GM23338 (cell line): ENCODE measurements around the gene TSPAN13. TPM values are rescaled to one million over a fixed set of nuclear protein-coding genes. Genes with fewer than 3 reads are reported as not detected.

Source experiments
- ATAC-seq: fragments of 200-7000 bp; cut with Tn5 transposase; 3 replicates; pipeline ENCODE4 v1.9.1; 2020
- DNase-seq: peaks from one replicate; pipeline ENCODE4 v3.0.0-alpha.2; 2015; ENCODE audit warnings: low spot score
- H2AFZ ChIP-seq: fragments of 200-600 bp; sonication (generic); 2 replicates; pipeline ENCODE4 v1.8.0; 2016; ENCODE audit warnings: antibody characterized with exemption, mild to moderate bottlenecking, moderate library complexity
- H3F3A ChIP-seq: fragments of 200-600 bp; sonication (generic); replicated peaks from 2 replicates; pipeline ENCODE4 v1.8.0; 2017; ENCODE audit warnings: antibody characterized with exemption, mixed run types, low read depth
- H3K27ac ChIP-seq: fragments of 200-600 bp; sonication (generic); 2 replicates; pipeline ENCODE4 v1.6.1; 2016; ENCODE audit warnings: low read depth
- H3K27me3 ChIP-seq: fragments of 200-600 bp; sonication (generic); 2 replicates; pipeline ENCODE4 v1.8.0; 2016; ENCODE audit warnings: mild to moderate bottlenecking, mixed run types, moderate library complexity; ENCODE audit not compliant: insufficient read depth
- H3K36me3 ChIP-seq: fragments of 200-600 bp; sonication (generic); 2 replicates; pipeline ENCODE4 v1.8.0; 2016; ENCODE audit warnings: mild to moderate bottlenecking; ENCODE audit not compliant: insufficient read depth
- H3K4me1 ChIP-seq: fragments of 200-600 bp; sonication (generic); 2 replicates; pipeline ENCODE4 v1.8.0; 2016; ENCODE audit warnings: mild to moderate bottlenecking, moderate library complexity; ENCODE audit not compliant: insufficient read depth
- H3K4me2 ChIP-seq: fragments of 200-600 bp; sonication (generic); 2 replicates; pipeline ENCODE4 v1.7.1; 2017; ENCODE audit warnings: mixed run types
- H3K4me3 ChIP-seq: fragments of 200-600 bp; sonication (generic); 2 replicates; pipeline ENCODE4 v1.6.1; 2016; ENCODE audit warnings: mixed run types
- H3K79me2 ChIP-seq: fragments of 200-600 bp; sonication (generic); replicated peaks from 2 replicates; pipeline ENCODE4 v1.8.0; 2017; ENCODE audit warnings: mild to moderate bottlenecking; ENCODE audit not compliant: insufficient read depth
- H3K9me2 ChIP-seq: fragments of 200-600 bp; sonication (generic); 2 replicates; pipeline ENCODE4 v1.8.0; 2017; ENCODE audit not compliant: insufficient read depth
- H4K20me1 ChIP-seq: fragments of 200-600 bp; sonication (generic); replicated peaks from 2 replicates; pipeline ENCODE4 v1.8.0; 2017; ENCODE audit warnings: mild to moderate bottlenecking; ENCODE audit not compliant: insufficient read depth
- H3K27ac Mint-ChIP-seq: 2 replicates; pipeline ENCODE4 v1.8.0; 2020; ENCODE audit warnings: inconsistent platforms, mild to moderate bottlenecking, moderate library complexity, mixed read lengths
- H3K27me3 Mint-ChIP-seq: 3 replicates; pipeline ENCODE4 v1.8.0; 2022; ENCODE audit warnings: low read depth, mild to moderate bottlenecking, moderate library complexity, mixed read lengths, inconsistent platforms; ENCODE audit not compliant: insufficient read depth, poor library complexity
- H3K36me3 Mint-ChIP-seq: 3 replicates; pipeline ENCODE4 v1.8.0; 2021; ENCODE audit warnings: low read depth, mild to moderate bottlenecking, inconsistent platforms, moderate library complexity, mixed read lengths
- H3K4me1 Mint-ChIP-seq: 3 replicates; pipeline ENCODE4 v1.8.0; 2020; ENCODE audit warnings: mild to moderate bottlenecking, inconsistent platforms, mixed read lengths
- H3K4me3 Mint-ChIP-seq: 3 replicates; pipeline ENCODE4 v1.8.0; 2021; ENCODE audit warnings: moderate library complexity, mild to moderate bottlenecking, inconsistent platforms, mixed read lengths
- H3K9me3 Mint-ChIP-seq: 3 replicates; pipeline ENCODE4 v1.8.0; 2020; ENCODE audit warnings: moderate library complexity, mild to moderate bottlenecking, inconsistent platforms, mixed read lengths
- CREB1 ChIP-seq: fragments of 250-450 bp; sonication (Bioruptor Pico); IDR thresholded peaks from 2 replicates; pipeline ENCODE4 v1.5.0; 2020; ENCODE audit warnings: low read depth, mild to moderate bottlenecking, moderate library complexity
- EZH2 ChIP-seq: fragments of 200-600 bp; sonication (generic); IDR thresholded peaks from one replicate; pipeline ENCODE4 v1.8.0; 2017; ENCODE audit warnings: antibody characterized with exemption, mild to moderate bottlenecking, low read depth; ENCODE audit not compliant: unreplicated experiment
- EZH2phosphoT487 ChIP-seq: fragments of 200-600 bp; sonication (generic); IDR thresholded peaks from one replicate; pipeline ENCODE4 v1.8.1; 2018; ENCODE audit warnings: antibody characterized with exemption; ENCODE audit not compliant: unreplicated experiment
- JUNB ChIP-seq: IDR thresholded peaks from one replicate; pipeline ENCODE4 v1.6.1; 2016; ENCODE audit warnings: antibody characterized with exemption; ENCODE audit not compliant: unreplicated experiment
- NANOG ChIP-seq: IDR thresholded peaks from 2 replicates; pipeline ENCODE4 v1.6.1; 2016; ENCODE audit warnings: antibody characterized with exemption, borderline replicate concordance
- POLR2AphosphoS5 ChIP-seq: IDR thresholded peaks from 2 replicates; pipeline ENCODE4 v1.6.1; 2016; ENCODE audit warnings: antibody characterized with exemption, low read depth
- STAT1 ChIP-seq: IDR thresholded peaks from one replicate; pipeline ENCODE4 v1.6.1; 2016; ENCODE audit warnings: antibody characterized with exemption; ENCODE audit not compliant: unreplicated experiment
- ZNF114 ChIP-seq: fragments of 250-450 bp; sonication (Bioruptor Pico); IDR thresholded peaks from 2 replicates; pipeline ENCODE4 v1.5.0; 2020; ENCODE audit warnings: mild to moderate bottlenecking, moderate library complexity
- ZNF331 ChIP-seq: fragments of 250-450 bp; sonication (Bioruptor Pico); IDR thresholded peaks from 2 replicates; pipeline ENCODE4 v1.5.0; 2020; ENCODE audit warnings: low read depth, mild to moderate bottlenecking, moderate library complexity
- polyA plus RNA-seq: library from polyadenylated mRNA; unstranded; fragments of >200 nt; fragmentation: Nextera tagmentation; extraction: Ambion mirVana; gene quantifications from 2 replicates; pipeline ENCODE4 v1.2.1, GENCODE V29; 2016
- total RNA-seq: library from RNA; depleted of rRNA; stranded (reverse); fragments of >200 nt; shearing (Covaris generic); gene quantifications from 2 replicates; pipeline ENCODE4 v1.2.3, GENCODE V29; 2014
- TF ChIP-seq, protein P1 (sequence below): IDR thresholded peaks from 2 replicates; pipeline ENCODE4 v1.6.1; 2016; ENCODE audit warnings: antibody characterized with exemption
- TF ChIP-seq, protein P2 (sequence below): IDR thresholded peaks from one replicate; pipeline ENCODE4 v1.6.1; 2018; ENCODE audit warnings: antibody characterized with exemption; ENCODE audit not compliant: unreplicated experiment
- TF ChIP-seq, protein P3 (sequence below), 2 experiments: fragments of 200-600 bp in 1 of 2; sonication (generic) in 1 of 2; conservative IDR thresholded peaks; 2 replicates each; pipeline versions ENCODE4 v1.5.1 to v1.6.1; 2016 to 2017; ENCODE audit warnings: antibody characterized with exemption in 2 of 2, low read depth in 2 of 2, mild to moderate bottlenecking in 2 of 2, moderate library complexity in 1 of 2
- TF ChIP-seq, protein P4 (sequence below): fragments of 250-450 bp; sonication (Bioruptor Pico); IDR thresholded peaks from 2 replicates; pipeline ENCODE4 v1.5.0; 2020; ENCODE audit warnings: mild to moderate bottlenecking, moderate library complexity

The TSPAN13 gene
- total and polyA plus RNA-seq, 2 experiments from 2014 or later, result 27.6 to 40.9 TPM

DNA sequence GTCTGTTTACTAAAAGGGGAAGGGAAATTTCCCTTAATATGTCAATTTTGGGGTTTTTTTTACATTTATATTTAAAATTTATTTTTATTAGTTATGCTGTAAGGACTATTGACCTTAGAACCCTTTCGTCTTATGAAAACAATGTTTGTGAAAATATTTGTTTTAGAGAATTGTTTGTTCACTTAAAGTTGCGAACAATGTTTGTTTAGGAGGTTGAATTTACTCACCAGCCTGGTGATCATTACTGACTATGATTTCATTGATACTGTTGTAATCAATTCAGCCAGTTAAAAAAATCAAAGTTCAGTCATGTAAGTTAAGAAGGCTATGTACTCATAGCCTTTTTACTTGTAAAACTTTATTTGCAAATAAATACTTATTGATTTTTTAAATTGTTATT lies 27.4 kb upstream of the TSPAN13 start:
- no peak overlapping the region for H3K4me3 ChIP-seq
- H3K9me2 ChIP-seq, result no peaks in the 10 kb centered on the region
- TF ChIP-seq, protein P1, sequence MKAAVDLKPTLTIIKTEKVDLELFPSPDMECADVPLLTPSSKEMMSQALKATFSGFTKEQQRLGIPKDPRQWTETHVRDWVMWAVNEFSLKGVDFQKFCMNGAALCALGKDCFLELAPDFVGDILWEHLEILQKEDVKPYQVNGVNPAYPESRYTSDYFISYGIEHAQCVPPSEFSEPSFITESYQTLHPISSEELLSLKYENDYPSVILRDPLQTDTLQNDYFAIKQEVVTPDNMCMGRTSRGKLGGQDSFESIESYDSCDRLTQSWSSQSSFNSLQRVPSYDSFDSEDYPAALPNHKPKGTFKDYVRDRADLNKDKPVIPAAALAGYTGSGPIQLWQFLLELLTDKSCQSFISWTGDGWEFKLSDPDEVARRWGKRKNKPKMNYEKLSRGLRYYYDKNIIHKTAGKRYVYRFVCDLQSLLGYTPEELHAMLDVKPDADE, result no peak
- TF ChIP-seq NANOG, result no peak
- no peak for TF ChIP-seq ZNF114 (CRISPR knock-in tag)
- TF ChIP-seq CREB1, result no peak
- TF ChIP-seq, protein P2, sequence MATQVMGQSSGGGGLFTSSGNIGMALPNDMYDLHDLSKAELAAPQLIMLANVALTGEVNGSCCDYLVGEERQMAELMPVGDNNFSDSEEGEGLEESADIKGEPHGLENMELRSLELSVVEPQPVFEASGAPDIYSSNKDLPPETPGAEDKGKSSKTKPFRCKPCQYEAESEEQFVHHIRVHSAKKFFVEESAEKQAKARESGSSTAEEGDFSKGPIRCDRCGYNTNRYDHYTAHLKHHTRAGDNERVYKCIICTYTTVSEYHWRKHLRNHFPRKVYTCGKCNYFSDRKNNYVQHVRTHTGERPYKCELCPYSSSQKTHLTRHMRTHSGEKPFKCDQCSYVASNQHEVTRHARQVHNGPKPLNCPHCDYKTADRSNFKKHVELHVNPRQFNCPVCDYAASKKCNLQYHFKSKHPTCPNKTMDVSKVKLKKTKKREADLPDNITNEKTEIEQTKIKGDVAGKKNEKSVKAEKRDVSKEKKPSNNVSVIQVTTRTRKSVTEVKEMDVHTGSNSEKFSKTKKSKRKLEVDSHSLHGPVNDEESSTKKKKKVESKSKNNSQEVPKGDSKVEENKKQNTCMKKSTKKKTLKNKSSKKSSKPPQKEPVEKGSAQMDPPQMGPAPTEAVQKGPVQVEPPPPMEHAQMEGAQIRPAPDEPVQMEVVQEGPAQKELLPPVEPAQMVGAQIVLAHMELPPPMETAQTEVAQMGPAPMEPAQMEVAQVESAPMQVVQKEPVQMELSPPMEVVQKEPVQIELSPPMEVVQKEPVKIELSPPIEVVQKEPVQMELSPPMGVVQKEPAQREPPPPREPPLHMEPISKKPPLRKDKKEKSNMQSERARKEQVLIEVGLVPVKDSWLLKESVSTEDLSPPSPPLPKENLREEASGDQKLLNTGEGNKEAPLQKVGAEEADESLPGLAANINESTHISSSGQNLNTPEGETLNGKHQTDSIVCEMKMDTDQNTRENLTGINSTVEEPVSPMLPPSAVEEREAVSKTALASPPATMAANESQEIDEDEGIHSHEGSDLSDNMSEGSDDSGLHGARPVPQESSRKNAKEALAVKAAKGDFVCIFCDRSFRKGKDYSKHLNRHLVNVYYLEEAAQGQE, result no peak
- no peak for TF ChIP-seq EZH2
- TF ChIP-seq STAT1, result no peak
- TF ChIP-seq, protein P3, sequence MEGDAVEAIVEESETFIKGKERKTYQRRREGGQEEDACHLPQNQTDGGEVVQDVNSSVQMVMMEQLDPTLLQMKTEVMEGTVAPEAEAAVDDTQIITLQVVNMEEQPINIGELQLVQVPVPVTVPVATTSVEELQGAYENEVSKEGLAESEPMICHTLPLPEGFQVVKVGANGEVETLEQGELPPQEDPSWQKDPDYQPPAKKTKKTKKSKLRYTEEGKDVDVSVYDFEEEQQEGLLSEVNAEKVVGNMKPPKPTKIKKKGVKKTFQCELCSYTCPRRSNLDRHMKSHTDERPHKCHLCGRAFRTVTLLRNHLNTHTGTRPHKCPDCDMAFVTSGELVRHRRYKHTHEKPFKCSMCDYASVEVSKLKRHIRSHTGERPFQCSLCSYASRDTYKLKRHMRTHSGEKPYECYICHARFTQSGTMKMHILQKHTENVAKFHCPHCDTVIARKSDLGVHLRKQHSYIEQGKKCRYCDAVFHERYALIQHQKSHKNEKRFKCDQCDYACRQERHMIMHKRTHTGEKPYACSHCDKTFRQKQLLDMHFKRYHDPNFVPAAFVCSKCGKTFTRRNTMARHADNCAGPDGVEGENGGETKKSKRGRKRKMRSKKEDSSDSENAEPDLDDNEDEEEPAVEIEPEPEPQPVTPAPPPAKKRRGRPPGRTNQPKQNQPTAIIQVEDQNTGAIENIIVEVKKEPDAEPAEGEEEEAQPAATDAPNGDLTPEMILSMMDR (conservative IDR thresholded peaks at IDR 0.05; ENCODE audit: low read depth in 2 of 2), result no peak
- no peak for TF ChIP-seq JUNB
- no peak for TF ChIP-seq ZNF331
- TF ChIP-seq, protein P4, sequence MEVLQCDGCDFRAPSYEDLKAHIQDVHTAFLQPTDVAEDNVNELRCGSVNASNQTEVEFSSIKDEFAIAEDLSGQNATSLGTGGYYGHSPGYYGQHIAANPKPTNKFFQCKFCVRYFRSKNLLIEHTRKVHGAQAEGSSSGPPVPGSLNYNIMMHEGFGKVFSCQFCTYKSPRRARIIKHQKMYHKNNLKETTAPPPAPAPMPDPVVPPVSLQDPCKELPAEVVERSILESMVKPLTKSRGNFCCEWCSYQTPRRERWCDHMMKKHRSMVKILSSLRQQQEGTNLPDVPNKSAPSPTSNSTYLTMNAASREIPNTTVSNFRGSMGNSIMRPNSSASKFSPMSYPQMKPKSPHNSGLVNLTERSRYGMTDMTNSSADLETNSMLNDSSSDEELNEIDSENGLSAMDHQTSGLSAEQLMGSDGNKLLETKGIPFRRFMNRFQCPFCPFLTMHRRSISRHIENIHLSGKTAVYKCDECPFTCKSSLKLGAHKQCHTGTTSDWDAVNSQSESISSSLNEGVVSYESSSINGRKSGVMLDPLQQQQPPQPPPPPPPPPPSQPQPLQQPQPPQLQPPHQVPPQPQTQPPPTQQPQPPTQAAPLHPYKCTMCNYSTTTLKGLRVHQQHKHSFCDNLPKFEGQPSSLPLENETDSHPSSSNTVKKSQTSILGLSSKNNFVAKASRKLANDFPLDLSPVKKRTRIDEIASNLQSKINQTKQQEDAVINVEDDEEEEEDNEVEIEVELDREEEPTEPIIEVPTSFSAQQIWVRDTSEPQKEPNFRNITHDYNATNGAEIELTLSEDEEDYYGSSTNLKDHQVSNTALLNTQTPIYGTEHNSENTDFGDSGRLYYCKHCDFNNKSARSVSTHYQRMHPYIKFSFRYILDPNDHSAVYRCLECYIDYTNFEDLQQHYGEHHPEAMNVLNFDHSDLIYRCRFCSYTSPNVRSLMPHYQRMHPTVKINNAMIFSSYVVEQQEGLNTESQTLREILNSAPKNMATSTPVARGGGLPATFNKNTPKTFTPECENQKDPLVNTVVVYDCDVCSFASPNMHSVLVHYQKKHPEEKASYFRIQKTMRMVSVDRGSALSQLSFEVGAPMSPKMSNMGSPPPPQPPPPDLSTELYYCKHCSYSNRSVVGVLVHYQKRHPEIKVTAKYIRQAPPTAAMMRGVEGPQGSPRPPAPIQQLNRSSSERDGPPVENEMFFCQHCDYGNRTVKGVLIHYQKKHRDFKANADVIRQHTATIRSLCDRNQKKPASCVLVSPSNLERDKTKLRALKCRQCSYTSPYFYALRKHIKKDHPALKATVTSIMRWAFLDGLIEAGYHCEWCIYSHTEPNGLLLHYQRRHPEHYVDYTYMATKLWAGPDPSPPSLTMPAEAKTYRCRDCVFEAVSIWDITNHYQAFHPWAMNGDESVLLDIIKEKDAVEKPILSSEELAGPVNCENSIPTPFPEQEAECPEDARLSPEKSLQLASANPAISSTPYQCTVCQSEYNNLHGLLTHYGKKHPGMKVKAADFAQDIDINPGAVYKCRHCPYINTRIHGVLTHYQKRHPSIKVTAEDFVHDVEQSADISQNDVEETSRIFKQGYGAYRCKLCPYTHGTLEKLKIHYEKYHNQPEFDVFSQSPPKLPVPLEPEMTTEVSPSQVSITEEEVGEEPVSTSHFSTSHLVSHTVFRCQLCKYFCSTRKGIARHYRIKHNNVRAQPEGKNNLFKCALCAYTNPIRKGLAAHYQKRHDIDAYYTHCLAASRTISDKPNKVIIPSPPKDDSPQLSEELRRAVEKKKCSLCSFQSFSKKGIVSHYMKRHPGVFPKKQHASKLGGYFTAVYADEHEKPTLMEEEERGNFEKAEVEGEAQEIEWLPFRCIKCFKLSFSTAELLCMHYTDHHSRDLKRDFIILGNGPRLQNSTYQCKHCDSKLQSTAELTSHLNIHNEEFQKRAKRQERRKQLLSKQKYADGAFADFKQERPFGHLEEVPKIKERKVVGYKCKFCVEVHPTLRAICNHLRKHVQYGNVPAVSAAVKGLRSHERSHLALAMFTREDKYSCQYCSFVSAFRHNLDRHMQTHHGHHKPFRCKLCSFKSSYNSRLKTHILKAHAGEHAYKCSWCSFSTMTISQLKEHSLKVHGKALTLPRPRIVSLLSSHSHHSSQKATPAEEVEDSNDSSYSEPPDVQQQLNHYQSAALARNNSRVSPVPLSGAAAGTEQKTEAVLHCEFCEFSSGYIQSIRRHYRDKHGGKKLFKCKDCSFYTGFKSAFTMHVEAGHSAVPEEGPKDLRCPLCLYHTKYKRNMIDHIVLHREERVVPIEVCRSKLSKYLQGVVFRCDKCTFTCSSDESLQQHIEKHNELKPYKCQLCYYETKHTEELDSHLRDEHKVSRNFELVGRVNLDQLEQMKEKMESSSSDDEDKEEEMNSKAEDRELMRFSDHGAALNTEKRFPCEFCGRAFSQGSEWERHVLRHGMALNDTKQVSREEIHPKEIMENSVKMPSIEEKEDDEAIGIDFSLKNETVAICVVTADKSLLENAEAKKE (CRISPR knock-in tag), result no peak
- TF ChIP-seq POLR2AphosphoS5, result no peak
- no peak for TF ChIP-seq EZH2phosphoT487
- H3K27ac ChIP-seq, result no peak overlapping the region
- no peaks in the 10 kb centered on the region for H3F3A ChIP-seq
- H3K27me3 ChIP-seq, result no peaks in the 10 kb centered on the region
- H4K20me1 ChIP-seq, result no peaks in the 10 kb centered on the region
- no peak overlapping the region for H2AFZ ChIP-seq
- no peak overlapping the region for H3K4me2 ChIP-seq
- H3K36me3 ChIP-seq, result no peaks in the 10 kb centered on the region
- Mint-ChIP-seq H3K9me3 (no peaks in the 10 kb centered on the region), H3K27me3 (no peaks in the 10 kb centered on the region), H3K36me3 (no peaks in the 10 kb centered on the region), H3K27ac (no peak overlapping the region), H3K4me3 (no peak overlapping the region), H3K4me1 (peaks cover 7% of the 10 kb centered on the region; the same call in 2 of the 3 replicates)
- 0 out of 2 replicates have a peak, but pooled peaks cover 5% of the 10 kb centered on the region for H3K4me1 ChIP-seq
- DNase-seq (no peak), ATAC-seq (no peak)
- H3K79me2 ChIP-seq, result no peaks in the 10 kb centered on the region
